ENCODE measurements around the gene TLR2. TPM values are rescaled to one million over a fixed set of nuclear protein-coding genes. Genes with fewer than 3 reads are reported as not detected.

Gene TLR2
- total RNA-seq, 1 experiment from 2014 or later: 7.1 TPM

DNA sequence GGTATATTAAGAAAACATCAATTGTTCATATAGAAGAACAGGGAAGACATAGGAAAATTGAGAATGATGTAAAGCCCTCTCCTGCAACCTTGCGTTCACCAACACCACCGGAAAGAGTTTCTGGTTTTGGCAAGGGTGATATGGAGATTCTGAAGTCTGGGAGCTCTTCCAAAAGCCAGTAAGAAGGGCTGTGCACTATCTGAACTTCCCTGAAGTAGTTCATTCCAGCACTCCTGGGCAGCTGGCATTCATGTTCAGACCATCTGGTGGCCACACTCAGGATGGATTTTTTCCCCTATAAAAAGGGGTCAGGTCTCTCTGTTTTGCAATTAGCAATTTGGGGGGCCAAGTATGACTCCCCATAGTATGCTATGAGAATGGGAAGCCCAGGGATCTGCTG lies 15.4 kb upstream of the TLR2 start:
- no peak overlapping the region for H3K27ac ChIP-seq (ENCODE audit: low read length)
- no peak for ATAC-seq
- no TSS peak for BruUV-seq (replicated peaks)
- H3F3A ChIP-seq (ENCODE audit: low read length, unreplicated experiment): no peaks in the 10 kb centered on the region
- no peak for DNase-seq
- no peak overlapping the region for H3K4me3 ChIP-seq (ENCODE audit: low read length)
- H3K4me2 ChIP-seq (ENCODE audit: low read length): no peak overlapping the region
- H4K20me1 ChIP-seq (ENCODE audit: low read length): no peaks in the 10 kb centered on the region
- no peaks in the 10 kb centered on the region for H3K79me2 ChIP-seq (ENCODE audit: low read length)
- no peaks in the 10 kb centered on the region for H3K4me1 ChIP-seq (ENCODE audit: insufficient read depth, low read length)
- H3K36me3 ChIP-seq (ENCODE audit: low read depth, low read length): no peaks in the 10 kb centered on the region
- no peaks in the 10 kb centered on the region for H3K9me2 ChIP-seq (replicated peaks; ENCODE audit: low read length)
- ChIA-PET POLR2A (ENCODE audit: unreplicated experiment) (no interaction called here), CTCF (no interaction called here)
- no peak overlapping the region for H3K9ac ChIP-seq (ENCODE audit: low read length)
- H3K9me3 ChIP-seq (ENCODE audit: low read length): no peaks in the 10 kb centered on the region
- intact Hi-C loops (cut with micrococcal nuclease): no loop called here
- no peak overlapping the region for H2AFZ ChIP-seq (ENCODE audit: low read length)
- H3K27me3 ChIP-seq (ENCODE audit: low read length): no peaks in the 10 kb centered on the region
- TF ChIP-seq, protein P1, sequence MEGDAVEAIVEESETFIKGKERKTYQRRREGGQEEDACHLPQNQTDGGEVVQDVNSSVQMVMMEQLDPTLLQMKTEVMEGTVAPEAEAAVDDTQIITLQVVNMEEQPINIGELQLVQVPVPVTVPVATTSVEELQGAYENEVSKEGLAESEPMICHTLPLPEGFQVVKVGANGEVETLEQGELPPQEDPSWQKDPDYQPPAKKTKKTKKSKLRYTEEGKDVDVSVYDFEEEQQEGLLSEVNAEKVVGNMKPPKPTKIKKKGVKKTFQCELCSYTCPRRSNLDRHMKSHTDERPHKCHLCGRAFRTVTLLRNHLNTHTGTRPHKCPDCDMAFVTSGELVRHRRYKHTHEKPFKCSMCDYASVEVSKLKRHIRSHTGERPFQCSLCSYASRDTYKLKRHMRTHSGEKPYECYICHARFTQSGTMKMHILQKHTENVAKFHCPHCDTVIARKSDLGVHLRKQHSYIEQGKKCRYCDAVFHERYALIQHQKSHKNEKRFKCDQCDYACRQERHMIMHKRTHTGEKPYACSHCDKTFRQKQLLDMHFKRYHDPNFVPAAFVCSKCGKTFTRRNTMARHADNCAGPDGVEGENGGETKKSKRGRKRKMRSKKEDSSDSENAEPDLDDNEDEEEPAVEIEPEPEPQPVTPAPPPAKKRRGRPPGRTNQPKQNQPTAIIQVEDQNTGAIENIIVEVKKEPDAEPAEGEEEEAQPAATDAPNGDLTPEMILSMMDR (conservative IDR thresholded peaks at IDR 0.05; ENCODE audit: low read depth, low read length): no peak
- TF ChIP-seq EZH2phosphoT487 (IDR thresholded peaks at IDR 0.05; ENCODE audit: borderline replicate concordance, low read length): no peak
- TF ChIP-seq EZH2 (IDR thresholded peaks at IDR 0.05; ENCODE audit: low read length, unreplicated experiment): no peak

DNA sequence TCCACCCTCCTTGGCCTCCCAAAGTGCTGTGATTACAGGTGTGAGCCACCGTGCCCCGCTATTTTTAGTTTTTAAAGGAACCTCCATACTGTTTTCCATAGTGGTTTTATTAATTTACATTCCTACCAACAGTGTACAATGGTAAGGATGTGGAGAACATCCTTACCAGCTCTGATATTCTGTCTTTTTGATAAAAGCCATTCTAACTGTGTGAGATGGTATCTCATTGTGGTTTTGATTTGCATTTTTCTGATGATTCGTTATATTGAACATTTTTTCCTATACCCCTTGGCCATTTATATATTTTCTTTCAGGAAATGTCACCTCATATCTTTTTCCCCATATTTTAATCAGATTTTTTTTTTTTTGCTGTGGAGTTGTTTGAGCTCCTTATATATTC lies 14.2 kb upstream of the TLR2 start:
- ATAC-seq (no peak), DNase-seq (no peak)
- ChIA-PET POLR2A (ENCODE audit: unreplicated experiment) (no interaction called here), CTCF (no interaction called here)
- Histone ChIP-seq H3K4me1 (ENCODE audit: insufficient read depth, low read length) (no peaks in the 10 kb centered on the region), H3F3A (ENCODE audit: low read length, unreplicated experiment) (no peaks in the 10 kb centered on the region), H3K27me3 (ENCODE audit: low read length) (no peaks in the 10 kb centered on the region), H3K4me3 (ENCODE audit: low read length) (no peak overlapping the region), H2AFZ (ENCODE audit: low read length) (no peak overlapping the region), H3K4me2 (ENCODE audit: low read length) (no peak overlapping the region), H3K9me2 (replicated peaks; ENCODE audit: low read length) (no peaks in the 10 kb centered on the region), H4K20me1 (ENCODE audit: low read length) (no peaks in the 10 kb centered on the region), H3K79me2 (ENCODE audit: low read length) (no peaks in the 10 kb centered on the region), H3K36me3 (ENCODE audit: low read depth, low read length) (no peaks in the 10 kb centered on the region), H3K9me3 (ENCODE audit: low read length) (no peaks in the 10 kb centered on the region), H3K9ac (ENCODE audit: low read length) (no peak overlapping the region), H3K27ac (ENCODE audit: low read length) (no peak overlapping the region)
- BruUV-seq (replicated peaks): no TSS peak
- intact Hi-C loops (cut with micrococcal nuclease): no loop called here
- TF ChIP-seq EZH2 (IDR thresholded peaks at IDR 0.05; ENCODE audit: low read length, unreplicated experiment) (no peak), EZH2phosphoT487 (IDR thresholded peaks at IDR 0.05; ENCODE audit: borderline replicate concordance, low read length) (no peak)
- TF ChIP-seq, protein P1 (conservative IDR thresholded peaks at IDR 0.05; ENCODE audit: low read depth, low read length): no peak

DNA sequence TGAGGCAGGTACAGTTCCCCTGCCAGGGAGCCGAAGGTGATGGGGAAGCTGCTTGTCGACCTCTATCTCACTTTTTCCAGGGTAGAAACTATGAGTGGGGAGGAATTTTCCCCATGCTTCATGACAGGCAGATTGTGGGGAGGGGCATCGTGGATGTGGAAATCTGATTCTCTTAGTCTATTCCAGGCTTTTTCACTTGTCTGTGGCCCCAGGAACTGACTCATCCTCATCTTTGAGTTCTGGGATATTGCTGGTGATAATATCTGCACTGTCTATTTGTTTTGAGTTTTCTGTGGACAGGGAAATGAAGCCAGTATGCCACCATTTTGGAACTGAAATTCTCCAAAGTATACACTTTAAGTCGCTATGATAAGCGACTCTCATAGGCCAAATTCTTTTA lies 7.6 kb upstream of the TLR2 start:
- TF ChIP-seq, protein P1 (conservative IDR thresholded peaks at IDR 0.05; ENCODE audit: low read depth, low read length): no peak
- no peak for TF ChIP-seq EZH2 (IDR thresholded peaks at IDR 0.05; ENCODE audit: low read length, unreplicated experiment)
- no peak for TF ChIP-seq EZH2phosphoT487 (IDR thresholded peaks at IDR 0.05; ENCODE audit: borderline replicate concordance, low read length)
- H3K79me2 ChIP-seq (ENCODE audit: low read length): no peaks in the 10 kb centered on the region
- intact Hi-C loops (cut with micrococcal nuclease): no loop called here
- peak overlapping the region; percentile 87 for H3K27ac ChIP-seq (ENCODE audit: low read length)
- H3K27me3 ChIP-seq (ENCODE audit: low read length): no peaks in the 10 kb centered on the region
- H3K4me2 ChIP-seq (ENCODE audit: low read length): peak overlapping the region; percentile 37
- CTCF ChIA-PET: interaction anchor here (1.3 kb wide), 1 partner anchor 33 kb away, joined by 4 read pairs; no protein-coding TSS in a partner anchor
- peak overlapping the region; percentile 36 for H3K9ac ChIP-seq (ENCODE audit: low read length)
- H4K20me1 ChIP-seq (ENCODE audit: low read length): no peaks in the 10 kb centered on the region
- H3K4me1 ChIP-seq (ENCODE audit: insufficient read depth, low read length): peaks cover 20% of the 10 kb centered on the region
- H3K36me3 ChIP-seq (ENCODE audit: low read depth, low read length): no peaks in the 10 kb centered on the region
- 0 out of 2 replicates have a peak, but pooled peaks cover 3% of the 10 kb centered on the region for H3K9me3 ChIP-seq (ENCODE audit: low read length)
- BruUV-seq (replicated peaks): no TSS peak
- POLR2A ChIA-PET (ENCODE audit: unreplicated experiment): no interaction called here
- no peaks in the 10 kb centered on the region for H3F3A ChIP-seq (ENCODE audit: low read length, unreplicated experiment)
- H3K4me3 ChIP-seq (ENCODE audit: low read length): no peak overlapping the region
- ATAC-seq (peak; percentile 54), DNase-seq (peak; percentile 57)
- no peak overlapping the region for H2AFZ ChIP-seq (ENCODE audit: low read length)
- no peaks in the 10 kb centered on the region for H3K9me2 ChIP-seq (replicated peaks; ENCODE audit: low read length)
